Suprapubic skin (tissue), 4 donors: Measurements from ENCODE around the gene TYW3.

ENCODE experiments used
- POLR2A ChIP-seq, 2 donors: fragments of 450-650 bp; IDR thresholded peaks; one replicate each; pipeline ENCODE4 v1.6.1; 2017; ENCODE audit warnings: antibody characterized with exemption in 2 of 2, mild to moderate bottlenecking in 2 of 2, moderate library complexity in 2 of 2
- POLR2AphosphoS5 ChIP-seq, 3 donors: sonication (generic); formaldehyde crosslinking; IDR thresholded peaks; one replicate each; pipeline ENCODE4 v1.6.1; 2017; ENCODE audit warnings: antibody characterized with exemption in 3 of 3
- TF ChIP-seq, protein P1 (sequence below), 2 donors: fragments of 200-600 bp in 1 of 2; fragments of 450-650 bp in 1 of 2; sonication (generic) in 1 of 2; IDR thresholded peaks; one replicate each; pipeline ENCODE4 v1.5.1; 2016 to 2019; ENCODE audit warnings: antibody characterized with exemption in 2 of 2, mild to moderate bottlenecking in 1 of 2, moderate library complexity in 1 of 2

DNA sequence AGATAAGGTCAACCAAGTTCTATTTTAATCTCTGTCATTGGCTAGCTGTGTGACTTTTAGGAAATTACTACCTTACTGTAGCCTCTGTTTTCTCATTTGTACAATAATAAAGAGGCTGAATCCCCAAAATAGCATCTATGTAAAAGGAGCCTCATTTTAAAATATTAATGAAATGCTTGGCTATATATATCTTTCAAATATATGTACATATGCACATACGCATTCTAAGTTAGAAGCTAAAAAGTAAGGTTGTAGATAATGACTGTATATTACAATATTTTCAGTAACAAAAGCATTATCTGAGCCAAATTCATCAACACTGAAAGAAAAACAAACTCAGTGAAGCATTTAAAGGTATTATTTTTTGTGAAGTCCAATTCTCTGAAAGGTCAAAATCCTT lies 44.6 kb downstream of the TYW3 start:
- TF ChIP-seq, protein P1, sequence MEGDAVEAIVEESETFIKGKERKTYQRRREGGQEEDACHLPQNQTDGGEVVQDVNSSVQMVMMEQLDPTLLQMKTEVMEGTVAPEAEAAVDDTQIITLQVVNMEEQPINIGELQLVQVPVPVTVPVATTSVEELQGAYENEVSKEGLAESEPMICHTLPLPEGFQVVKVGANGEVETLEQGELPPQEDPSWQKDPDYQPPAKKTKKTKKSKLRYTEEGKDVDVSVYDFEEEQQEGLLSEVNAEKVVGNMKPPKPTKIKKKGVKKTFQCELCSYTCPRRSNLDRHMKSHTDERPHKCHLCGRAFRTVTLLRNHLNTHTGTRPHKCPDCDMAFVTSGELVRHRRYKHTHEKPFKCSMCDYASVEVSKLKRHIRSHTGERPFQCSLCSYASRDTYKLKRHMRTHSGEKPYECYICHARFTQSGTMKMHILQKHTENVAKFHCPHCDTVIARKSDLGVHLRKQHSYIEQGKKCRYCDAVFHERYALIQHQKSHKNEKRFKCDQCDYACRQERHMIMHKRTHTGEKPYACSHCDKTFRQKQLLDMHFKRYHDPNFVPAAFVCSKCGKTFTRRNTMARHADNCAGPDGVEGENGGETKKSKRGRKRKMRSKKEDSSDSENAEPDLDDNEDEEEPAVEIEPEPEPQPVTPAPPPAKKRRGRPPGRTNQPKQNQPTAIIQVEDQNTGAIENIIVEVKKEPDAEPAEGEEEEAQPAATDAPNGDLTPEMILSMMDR (IDR thresholded peaks at IDR 0.05): no peak
- TF ChIP-seq POLR2AphosphoS5 (IDR thresholded peaks at IDR 0.05): no peak
- TF ChIP-seq POLR2A (IDR thresholded peaks at IDR 0.05): no peak
